Urothelium cell line (cell line): ENCODE data around the gene ST7L.
"Not testable (repeated sequence)": the region's sequence is repeated elsewhere in the genome, so short reads cannot be mapped to it uniquely, and the experiment has no call there.

ENCODE experiments used
- DNase-seq: peaks from one replicate; pipeline ENCODE4 v3.0.0; 2011; ENCODE audit warnings: low spot score, mixed read lengths
- FAIRE-seq: peaks from 2 replicates; lab custom pipeline; 2011; peaks lifted over from hg19 to GRCh38; lab: Jason Lieb, UNC

The ST7L gene

GRCh38 chr1:112618721-112619517 is at the start of gene ST7L:
TSS of gene ST7L (minus strand) at chr1:112619141. CDS start at chr1:112619113, 28 bp downstream.
- no peak for FAIRE-seq
- DNase-seq: peak; percentile 84

- no peak for DNase-seq
- FAIRE-seq: no peak
Measured at GRCh38 chr1:112666946-112667345, 48.0 kb upstream of the ST7L start.

GRCh38 chr1:112665857-112666256 is 46.9 kb upstream of the ST7L start:
- no peak for DNase-seq
- FAIRE-seq: no peak

- FAIRE-seq: no peak
- no peak for DNase-seq
Measured at GRCh38 chr1:112651205-112651604, 32.3 kb upstream of the ST7L start.

GRCh38 chr1:112646225-112646624 is 27.3 kb upstream of the ST7L start:
- no peak for DNase-seq
- no peak for FAIRE-seq

- no peak for FAIRE-seq
- DNase-seq: no peak
Measured at GRCh38 chr1:112643080-112643479, 24.1 kb upstream of the ST7L start.

- DNase-seq, FAIRE-seq: not testable (repeated sequence)
Measured at GRCh38 chr1:112640437-112640836, 21.5 kb upstream of the ST7L start.

- DNase-seq (no peak), FAIRE-seq (no peak)
Measured at GRCh38 chr1:112638110-112638428, 19.1 kb upstream of the ST7L start.

GRCh38 chr1:112637254-112638109 is 18.5 kb upstream of the ST7L start:
- FAIRE-seq (no peak), DNase-seq (no peak)

- FAIRE-seq: no peak
- DNase-seq: no peak
Measured at GRCh38 chr1:112636597-112637253, 17.8 kb upstream of the ST7L start.

GRCh38 chr1:112636056-112636455 is 17.1 kb upstream of the ST7L start:
- DNase-seq (no peak), FAIRE-seq (no peak)

GRCh38 chr1:112634367-112634766 is 15.4 kb upstream of the ST7L start:
- DNase-seq (no peak), FAIRE-seq (no peak)

- no peak for FAIRE-seq
- no peak for DNase-seq
Measured at GRCh38 chr1:112633628-112634027, 14.7 kb upstream of the ST7L start.

- DNase-seq (no peak), FAIRE-seq (no peak)
Measured at GRCh38 chr1:112629256-112629655, 10.3 kb upstream of the ST7L start.

GRCh38 chr1:112628516-112628915 is 9.6 kb upstream of the ST7L start:
- FAIRE-seq (no peak), DNase-seq (no peak)

- FAIRE-seq (no peak), DNase-seq (no peak)
Measured at GRCh38 chr1:112626887-112627286, 7.9 kb upstream of the ST7L start.

- no peak for DNase-seq
- no peak for FAIRE-seq
Measured at GRCh38 chr1:112626193-112626592, 7.3 kb upstream of the ST7L start.

GRCh38 chr1:112625696-112626095 is 6.8 kb upstream of the ST7L start:
- no peak for FAIRE-seq
- DNase-seq: no peak

GRCh38 chr1:112624493-112624892 is 5.6 kb upstream of the ST7L start:
- FAIRE-seq, DNase-seq: not testable (repeated sequence)

GRCh38 chr1:112620377-112620695 is 1.4 kb upstream of the ST7L start:
- FAIRE-seq: no peak
- no peak for DNase-seq

- DNase-seq: peak; percentile 97
- peak; percentile 76 for FAIRE-seq
Measured at GRCh38 chr1:112619518-112620376, 806 bp upstream of the ST7L start, which contains the start of gene CAPZA1. TSS of gene CAPZA1 (plus strand) at chr1:112619832. CDS start at chr1:112619845, 13 bp downstream.
